ENCODE data around the gene DOCK1. TPM values are rescaled to one million over a fixed set of nuclear protein-coding genes. Genes with fewer than 3 reads are reported as not detected.

DOCK1 gene
- total RNA-seq, 3 donors from 2014 or later, result 50.4 to 101 (median 69.2) TPM

DNA sequence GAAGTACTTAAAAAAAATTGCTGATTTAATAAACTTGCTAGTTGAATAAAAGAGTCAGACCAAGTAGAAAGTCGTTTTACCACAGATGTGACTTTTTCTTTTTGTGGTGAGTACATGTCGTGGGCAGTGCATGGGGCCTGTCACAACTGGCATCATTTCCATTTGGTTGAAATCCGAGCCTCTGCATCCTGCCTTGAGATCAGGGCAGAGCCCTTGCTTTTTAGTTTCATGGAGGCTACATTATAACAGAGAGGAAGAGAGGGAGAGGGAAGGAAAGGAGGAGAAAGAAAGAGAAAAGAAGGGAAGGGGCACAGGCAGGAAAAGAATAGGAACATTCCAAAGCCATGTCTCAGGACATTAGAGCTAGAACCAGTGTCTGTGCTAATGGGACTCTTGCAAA is 311.6 kb downstream of the DOCK1 start:
- Histone ChIP-seq H3K4me1 (no peaks in the 10 kb centered on the region), H3K9me3 (no peaks in the 10 kb centered on the region), H3K36me3 (no peaks in the 10 kb centered on the region), H3K4me3 (no peak overlapping the region), H3K27me3 (no peaks in the 10 kb centered on the region), H3K27ac (no peak overlapping the region)
- TF ChIP-seq, protein P1, sequence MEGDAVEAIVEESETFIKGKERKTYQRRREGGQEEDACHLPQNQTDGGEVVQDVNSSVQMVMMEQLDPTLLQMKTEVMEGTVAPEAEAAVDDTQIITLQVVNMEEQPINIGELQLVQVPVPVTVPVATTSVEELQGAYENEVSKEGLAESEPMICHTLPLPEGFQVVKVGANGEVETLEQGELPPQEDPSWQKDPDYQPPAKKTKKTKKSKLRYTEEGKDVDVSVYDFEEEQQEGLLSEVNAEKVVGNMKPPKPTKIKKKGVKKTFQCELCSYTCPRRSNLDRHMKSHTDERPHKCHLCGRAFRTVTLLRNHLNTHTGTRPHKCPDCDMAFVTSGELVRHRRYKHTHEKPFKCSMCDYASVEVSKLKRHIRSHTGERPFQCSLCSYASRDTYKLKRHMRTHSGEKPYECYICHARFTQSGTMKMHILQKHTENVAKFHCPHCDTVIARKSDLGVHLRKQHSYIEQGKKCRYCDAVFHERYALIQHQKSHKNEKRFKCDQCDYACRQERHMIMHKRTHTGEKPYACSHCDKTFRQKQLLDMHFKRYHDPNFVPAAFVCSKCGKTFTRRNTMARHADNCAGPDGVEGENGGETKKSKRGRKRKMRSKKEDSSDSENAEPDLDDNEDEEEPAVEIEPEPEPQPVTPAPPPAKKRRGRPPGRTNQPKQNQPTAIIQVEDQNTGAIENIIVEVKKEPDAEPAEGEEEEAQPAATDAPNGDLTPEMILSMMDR (IDR thresholded peaks at IDR 0.05), result no peak
- TF ChIP-seq POLR2AphosphoS5 (IDR thresholded peaks at IDR 0.05) (no peak), POLR2A (IDR thresholded peaks at IDR 0.05) (no peak)
- intact Hi-C loops (cut with DNase I; ENCODE audit: low total_unique reads), result no loop called here
- no peak for DNase-seq (ENCODE audit: low spot score in 2 of 2)

DNA sequence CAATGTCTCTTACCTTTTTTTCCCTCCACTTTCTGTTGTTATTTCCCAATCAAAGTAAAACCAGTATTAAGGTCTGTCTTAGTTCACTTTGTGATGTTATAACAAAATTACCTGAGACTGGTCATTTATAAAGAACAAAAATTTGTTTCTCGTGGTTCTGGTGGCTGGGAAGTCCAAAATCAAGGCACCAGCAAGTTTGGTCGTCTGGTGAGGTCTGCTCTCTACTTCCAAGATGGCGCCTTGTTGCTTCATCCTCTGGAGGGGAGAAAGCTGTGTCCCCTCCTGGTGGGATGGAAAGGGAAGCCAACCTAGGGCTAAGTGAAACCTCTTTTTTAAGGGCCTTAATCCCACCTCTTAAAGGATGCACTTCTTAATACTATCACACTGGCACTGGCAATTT is 313.4 kb downstream of the DOCK1 start:
- H3K27me3 ChIP-seq, result no peaks in the 10 kb centered on the region
- no peaks in the 10 kb centered on the region for H3K4me1 ChIP-seq
- no peak for DNase-seq (ENCODE audit: low spot score in 2 of 2)
- intact Hi-C loops (cut with DNase I; ENCODE audit: low total_unique reads), result no loop called here
- no peak overlapping the region for H3K27ac ChIP-seq
- H3K36me3 ChIP-seq, result no peaks in the 10 kb centered on the region
- no peaks in the 10 kb centered on the region for H3K9me3 ChIP-seq
- TF ChIP-seq POLR2AphosphoS5 (IDR thresholded peaks at IDR 0.05), result no peak
- no peak for TF ChIP-seq POLR2A (IDR thresholded peaks at IDR 0.05)
- TF ChIP-seq, protein P1 (IDR thresholded peaks at IDR 0.05), result no peak
- H3K4me3 ChIP-seq, result no peak overlapping the region

DNA sequence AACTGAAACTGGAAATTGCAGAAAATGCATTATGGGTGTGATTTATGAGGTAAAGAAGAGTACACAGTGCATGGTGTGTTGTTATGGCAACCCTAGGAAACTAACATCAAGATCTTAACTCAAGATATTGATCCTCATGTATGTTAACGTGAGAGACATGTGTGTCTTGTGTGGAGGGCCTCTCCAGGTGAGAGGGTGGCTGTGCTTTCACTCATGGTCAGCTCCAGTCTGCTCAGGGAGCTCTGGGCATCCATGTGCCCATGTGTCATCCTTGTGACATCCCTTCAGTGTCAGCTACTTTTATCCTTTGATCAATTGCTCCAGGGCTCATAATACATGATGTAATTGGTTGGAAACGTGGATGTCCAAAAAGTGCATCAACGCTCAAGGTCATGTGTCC is 316.1 kb downstream of the DOCK1 start:
- Histone ChIP-seq H3K4me3 (no peak overlapping the region), H3K4me1 (no peaks in the 10 kb centered on the region), H3K27ac (no peak overlapping the region), H3K36me3 (no peaks in the 10 kb centered on the region), H3K27me3 (no peaks in the 10 kb centered on the region), H3K9me3 (no peaks in the 10 kb centered on the region)
- no peak for DNase-seq (ENCODE audit: low spot score in 2 of 2)
- intact Hi-C loops (cut with DNase I; ENCODE audit: low total_unique reads), result no loop called here
- TF ChIP-seq POLR2A (IDR thresholded peaks at IDR 0.05) (no peak), POLR2AphosphoS5 (IDR thresholded peaks at IDR 0.05) (no peak)
- TF ChIP-seq, protein P1 (IDR thresholded peaks at IDR 0.05), result no peak

DNA sequence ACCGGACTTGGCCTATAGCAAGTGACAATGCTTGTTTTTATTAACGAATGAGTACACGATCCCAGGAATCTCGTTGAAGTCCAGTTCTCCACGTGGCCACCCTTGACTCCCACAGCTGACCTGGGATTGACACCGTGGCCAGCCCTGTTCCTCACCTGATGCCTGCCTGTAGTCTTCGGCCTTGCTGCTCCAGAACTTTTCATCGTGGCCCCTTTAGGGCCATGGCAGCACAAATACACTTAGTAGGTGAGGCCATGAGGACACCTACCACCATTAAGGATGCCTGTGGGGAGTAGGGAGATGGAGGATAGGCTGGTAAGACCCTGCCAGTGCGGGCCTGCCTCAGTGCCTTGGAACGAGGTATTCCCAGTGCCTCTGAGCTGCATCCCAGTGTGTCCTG is 321.8 kb downstream of the DOCK1 start:
- Histone ChIP-seq H3K36me3 (no peaks in the 10 kb centered on the region), H3K9me3 (no peaks in the 10 kb centered on the region), H3K4me3 (no peak overlapping the region), H3K4me1 (no peaks in the 10 kb centered on the region), H3K27ac (no peak overlapping the region), H3K27me3 (no peaks in the 10 kb centered on the region)
- intact Hi-C loops (cut with DNase I; ENCODE audit: low total_unique reads), result no loop called here
- no peak for DNase-seq (ENCODE audit: low spot score in 2 of 2)
- TF ChIP-seq POLR2A (IDR thresholded peaks at IDR 0.05) (no peak), POLR2AphosphoS5 (IDR thresholded peaks at IDR 0.05) (no peak)
- TF ChIP-seq, protein P1 (IDR thresholded peaks at IDR 0.05), result no peak

DNA sequence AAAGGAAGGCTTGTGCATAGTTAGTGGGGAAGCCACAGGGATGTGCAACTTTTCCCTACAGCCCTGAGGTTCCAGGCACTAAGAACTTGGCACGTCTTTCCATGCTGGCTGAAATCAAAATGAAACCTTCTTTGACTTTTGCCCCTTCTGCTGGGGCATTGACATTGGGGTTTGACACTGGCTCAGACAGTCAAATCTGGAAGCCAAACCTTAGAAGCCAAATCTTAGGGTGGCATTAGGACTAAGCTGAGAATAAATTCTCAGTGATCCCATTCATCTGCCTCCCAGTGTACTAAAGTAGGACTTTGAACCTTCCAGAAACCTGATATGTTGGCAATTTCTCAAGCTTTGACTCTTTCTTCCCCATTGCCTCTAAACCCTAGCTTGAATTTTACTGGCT is 322.4 kb downstream of the DOCK1 start:
- no peak for TF ChIP-seq POLR2A (IDR thresholded peaks at IDR 0.05)
- TF ChIP-seq, protein P1 (IDR thresholded peaks at IDR 0.05), result no peak
- no peak for TF ChIP-seq POLR2AphosphoS5 (IDR thresholded peaks at IDR 0.05)
- no peak for DNase-seq (ENCODE audit: low spot score in 2 of 2)
- Histone ChIP-seq H3K4me1 (no peaks in the 10 kb centered on the region), H3K27me3 (no peaks in the 10 kb centered on the region), H3K4me3 (no peak overlapping the region), H3K36me3 (no peaks in the 10 kb centered on the region), H3K27ac (no peak overlapping the region), H3K9me3 (no peaks in the 10 kb centered on the region)
- intact Hi-C loops (cut with DNase I; ENCODE audit: low total_unique reads), result no loop called here

All from breast epithelium (tissue), 4 donors.